Mucosa of descending colon (tissue), 3 donors: ENCODE measurements around the gene FLAD1. TPM values are rescaled to one million over a fixed set of nuclear protein-coding genes. Genes with fewer than 3 reads are reported as not detected.

ENCODE experiments used
- ATAC-seq: fragments of 200-7000 bp; cut with Tn5 transposase; one replicate; pipeline ENCODE4 v1.9.1; 2020; ENCODE audit warnings: mild to moderate bottlenecking, moderate library complexity
- DNase-seq, 3 donors: peaks; one replicate each; pipeline ENCODE4 v3.0.0-alpha.2; 2020
- H3K36me3 ChIP-seq: fragments of 200-600 bp; one replicate; pipeline ENCODE4 v1.8.0; 2021; ENCODE audit warnings: low read depth, mild to moderate bottlenecking
- H3K4me1 ChIP-seq: fragments of 200-600 bp; one replicate; pipeline ENCODE4 v1.8.0; 2021; ENCODE audit warnings: low read depth, mild to moderate bottlenecking
- H3K4me3 ChIP-seq: fragments of 200-600 bp; one replicate; pipeline ENCODE4 v1.8.0; 2021; ENCODE audit warnings: mild to moderate bottlenecking
- H3K9me3 ChIP-seq: fragments of 200-600 bp; one replicate; pipeline ENCODE4 v1.8.0; 2021; ENCODE audit warnings: mild to moderate bottlenecking
- intact Hi-C, 2 donors: fragments of 100-400 bp; cut with DNase I in 1 of 2; cut with micrococcal nuclease in 1 of 2; formaldehyde crosslinking; loops; one replicate each; pipeline versions ENCODE4 v1.11.0 to v1.11.1; 2022; cut with DNase I, micrococcal nuclease
- total RNA-seq, 3 donors: library from RNA; stranded (reverse); fragmentation: NEBNext Ultra II Directional in 2 of 3; extraction: Animal tissue kit (Norgen Biotek cat#: 25700) in 2 of 3; gene quantifications; one replicate each; pipeline versions ENCODE4 v1.2.1 to v1.2.4, GENCODE V29; 2021 to 2023
- TF ChIP-seq, protein P1 (sequence below): fragments of 200-600 bp; IDR thresholded peaks from one replicate; pipeline ENCODE4 v1.8.0; 2022; ENCODE audit warnings: antibody characterized with exemption, mild to moderate bottlenecking
- donor health status: DM: no; HTN: no; CAD: no; lungs with moderate emphysema.
- donor health status: DM: no; HTN: no; CAD: no.
- donor health status: DM: no; HTN: yes; CAD: no.

The FLAD1 gene
- total RNA-seq, 3 donors from 2014 or later: 28.4 to 40.4 (median 31.2) TPM

DNA sequence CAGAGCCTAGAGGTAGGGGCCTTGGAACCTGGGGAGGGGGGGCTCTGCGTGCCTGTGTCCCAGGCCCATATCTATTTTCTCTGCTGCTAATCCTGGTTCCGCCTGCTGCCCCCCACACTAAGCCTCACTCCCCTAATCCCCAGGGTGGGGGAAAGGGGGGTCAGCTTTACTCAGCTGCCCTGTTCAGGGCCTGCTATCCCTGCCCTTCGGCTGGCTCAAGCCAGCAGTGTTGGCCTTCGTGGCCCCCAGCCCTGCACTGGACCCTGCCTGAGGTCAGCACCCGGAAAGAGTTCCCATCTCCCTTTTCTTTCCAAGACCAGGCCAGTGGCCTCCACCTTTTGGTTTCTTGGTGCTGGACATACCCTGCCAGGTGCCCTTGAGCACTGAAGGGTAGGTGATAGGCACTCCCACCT lies 27.9 kb downstream of the FLAD1 start:
- peaks cover 71% of the 10 kb centered on the region for H3K4me1 ChIP-seq
- TF ChIP-seq, protein P1, sequence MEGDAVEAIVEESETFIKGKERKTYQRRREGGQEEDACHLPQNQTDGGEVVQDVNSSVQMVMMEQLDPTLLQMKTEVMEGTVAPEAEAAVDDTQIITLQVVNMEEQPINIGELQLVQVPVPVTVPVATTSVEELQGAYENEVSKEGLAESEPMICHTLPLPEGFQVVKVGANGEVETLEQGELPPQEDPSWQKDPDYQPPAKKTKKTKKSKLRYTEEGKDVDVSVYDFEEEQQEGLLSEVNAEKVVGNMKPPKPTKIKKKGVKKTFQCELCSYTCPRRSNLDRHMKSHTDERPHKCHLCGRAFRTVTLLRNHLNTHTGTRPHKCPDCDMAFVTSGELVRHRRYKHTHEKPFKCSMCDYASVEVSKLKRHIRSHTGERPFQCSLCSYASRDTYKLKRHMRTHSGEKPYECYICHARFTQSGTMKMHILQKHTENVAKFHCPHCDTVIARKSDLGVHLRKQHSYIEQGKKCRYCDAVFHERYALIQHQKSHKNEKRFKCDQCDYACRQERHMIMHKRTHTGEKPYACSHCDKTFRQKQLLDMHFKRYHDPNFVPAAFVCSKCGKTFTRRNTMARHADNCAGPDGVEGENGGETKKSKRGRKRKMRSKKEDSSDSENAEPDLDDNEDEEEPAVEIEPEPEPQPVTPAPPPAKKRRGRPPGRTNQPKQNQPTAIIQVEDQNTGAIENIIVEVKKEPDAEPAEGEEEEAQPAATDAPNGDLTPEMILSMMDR: no peak
- no peaks in the 10 kb centered on the region for H3K36me3 ChIP-seq
- H3K4me3 ChIP-seq: no peak overlapping the region
- H3K9me3 ChIP-seq: no peaks in the 10 kb centered on the region
- ATAC-seq: no peak
- DNase-seq: no peak
- intact Hi-C loops: loop anchor here in 1 of 2 donors (10.0 kb wide), 1 partner anchor 46 kb away; the partner anchor contains the start of gene PYGO2

DNA sequence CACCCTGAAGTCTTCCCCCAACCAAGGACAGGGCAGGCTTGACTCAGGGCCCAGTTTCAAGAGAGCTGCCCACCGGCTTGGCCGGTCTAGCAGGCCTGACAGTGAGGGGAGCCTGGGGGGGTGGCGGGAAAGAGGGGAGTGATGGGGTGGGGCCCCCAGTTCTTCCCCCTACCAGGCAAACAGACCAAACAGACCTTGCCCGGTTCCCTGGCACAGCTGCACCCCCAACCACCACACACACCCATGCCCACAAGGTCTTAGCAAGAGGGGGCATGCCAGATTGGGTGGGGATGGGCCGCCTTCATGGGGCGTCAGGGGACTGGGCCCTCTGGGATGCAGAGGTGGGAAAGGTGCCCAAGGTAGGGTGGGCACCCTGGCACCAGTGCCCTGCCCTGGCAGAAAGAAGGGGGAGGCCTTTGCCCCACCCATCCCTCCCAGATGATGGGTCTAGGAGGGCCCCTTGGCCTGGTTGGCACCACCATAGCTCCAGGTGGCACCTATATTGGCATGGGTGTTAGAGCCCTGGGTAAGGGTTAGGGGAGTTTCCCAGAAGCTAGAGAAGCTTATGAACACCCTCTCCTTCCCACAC lies 28.4 kb downstream of the FLAD1 start:
- DNase-seq (peak in 1 of 3 donors; percentile 66), ATAC-seq (no peak)
- no peaks in the 10 kb centered on the region for H3K36me3 ChIP-seq
- intact Hi-C loops: loop anchor here in 1 of 2 donors (10.0 kb wide), 1 partner anchor 47 kb away; the partner anchor contains the start of gene PYGO2
- H3K9me3 ChIP-seq: no peaks in the 10 kb centered on the region
- H3K4me1 ChIP-seq: peaks cover 68% of the 10 kb centered on the region
- H3K4me3 ChIP-seq: no peak overlapping the region
- TF ChIP-seq, protein P1: no peak

DNA sequence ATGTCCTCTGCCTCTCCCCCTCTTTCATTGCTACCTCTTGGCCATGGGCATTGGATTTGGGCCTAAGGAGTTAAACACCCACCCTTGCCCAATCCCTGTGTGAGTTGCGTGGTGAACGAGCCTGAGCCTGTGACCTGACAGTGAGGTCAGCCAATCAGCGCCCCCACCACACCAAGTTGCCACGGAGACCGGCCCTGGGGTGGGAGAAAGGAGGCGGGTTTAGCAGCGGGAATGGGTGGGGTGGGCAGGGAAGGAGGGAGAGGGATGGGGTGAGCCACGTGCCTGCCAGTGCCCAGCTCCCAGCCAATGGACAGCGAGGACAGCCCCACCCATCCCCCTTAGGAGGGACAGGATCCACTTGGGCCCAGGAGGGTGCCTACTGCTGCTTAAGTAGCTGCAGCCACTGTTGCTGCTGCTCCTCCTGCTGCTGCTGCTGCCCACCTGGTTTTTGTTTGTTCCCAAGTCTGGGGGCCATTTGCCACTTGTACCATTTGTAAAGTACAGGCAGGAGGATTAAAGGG lies 28.9 kb downstream of the FLAD1 start:
- ATAC-seq (peak; percentile 44), DNase-seq (peak; percentile 84 to 89 (median 86))
- no peaks in the 10 kb centered on the region for H3K36me3 ChIP-seq
- no peaks in the 10 kb centered on the region for H3K9me3 ChIP-seq
- no peak overlapping the region for H3K4me3 ChIP-seq
- intact Hi-C loops: loop anchor here in 1 of 2 donors (10.0 kb wide), 1 partner anchor 47 kb away; the partner anchor contains the start of gene PYGO2
- H3K4me1 ChIP-seq: peaks cover 68% of the 10 kb centered on the region
- TF ChIP-seq, protein P1: no peak

GRCh38 chr1:155012776-155013602 lies 29.8 kb downstream of the FLAD1 start:
- H3K36me3 ChIP-seq: no peaks in the 10 kb centered on the region
- DNase-seq (no peak), ATAC-seq (no peak)
- H3K4me1 ChIP-seq: peaks cover 68% of the 10 kb centered on the region
- TF ChIP-seq, protein P1: no peak
- H3K4me3 ChIP-seq: no peak overlapping the region
- intact Hi-C loops: loop anchor here in 1 of 2 donors (10.0 kb wide), 1 partner anchor 48 kb away; the partner anchor contains the start of gene PYGO2
- no peaks in the 10 kb centered on the region for H3K9me3 ChIP-seq

- TF ChIP-seq, protein P1: no peak
- H3K36me3 ChIP-seq: no peaks in the 10 kb centered on the region
- intact Hi-C loops: loop anchor here in 1 of 2 donors (10.0 kb wide), 1 partner anchor 49 kb away; the partner anchor contains the start of gene PYGO2
- DNase-seq (peak in 2 of 3 donors; percentile 63 to 69), ATAC-seq (no peak)
- H3K4me1 ChIP-seq: peaks cover 64% of the 10 kb centered on the region
- H3K9me3 ChIP-seq: no peaks in the 10 kb centered on the region
- H3K4me3 ChIP-seq: no peak overlapping the region
Measured at GRCh38 chr1:155013632-155014031, 30.5 kb downstream of the FLAD1 start.
